ENCODE results near the gene PRELID1.

PRELID1 gene

GRCh38 chr5:177311392-177311722, 7.8 kb downstream of the PRELID1 start:
- 0 out of 2 replicates have a peak, but pooled peaks cover 2% of the 10 kb centered on the region for H3K36me3 ChIP-seq (ENCODE audit: low read length)
- H3K4me2 ChIP-seq (ENCODE audit: low read depth, low read length, poor library complexity, severe bottlenecking), result peak overlapping the region; percentile 88
- peaks cover 34% of the 10 kb centered on the region for H3F3A ChIP-seq (ENCODE audit: insufficient read depth)
- no peaks in the 10 kb centered on the region for H3K9me3 ChIP-seq (ENCODE audit: insufficient read depth, low read length)
- no peaks in the 10 kb centered on the region for H3K9me2 ChIP-seq (replicated peaks; ENCODE audit: insufficient read depth, low read length)
- peak overlapping the region; percentile 88 for H3K27ac ChIP-seq (ENCODE audit: low read depth, low read length)
- TF ChIP-seq CTCF (IDR thresholded peaks at IDR 0.05; ENCODE audit: insufficient read depth, low read length, poor library complexity, severe bottlenecking) (no peak), EZH2phosphoT487 (conservative IDR thresholded peaks at IDR 0.05; ENCODE audit: low read length) (no peak)
- H4K20me1 ChIP-seq (ENCODE audit: low read depth, low read length), result peaks cover 6% of the 10 kb centered on the region; the same call in 1 of the 2 replicates
- peak overlapping the region; percentile 75 for H3K9ac ChIP-seq (ENCODE audit: low read length)
- no peaks in the 10 kb centered on the region for H3K27me3 ChIP-seq (ENCODE audit: low read length)
- no peaks in the 10 kb centered on the region for H3K79me2 ChIP-seq (ENCODE audit: insufficient read depth, low read length)
- no peak overlapping the region for H2AFZ ChIP-seq (ENCODE audit: low read depth, low read length, severe bottlenecking)
- peak overlapping the region; percentile 64 for H3K4me3 ChIP-seq (ENCODE audit: insufficient read depth, low read length, poor library complexity, severe bottlenecking)

GRCh38 chr5:177311723-177312648, 8.4 kb downstream of the PRELID1 start, which contains the start of gene MXD3:
TSS of gene MXD3 (minus strand) at chr5:177311898. CDS start at chr5:177311830, 68 bp downstream.
- H2AFZ ChIP-seq (ENCODE audit: low read depth, low read length, severe bottlenecking), result peak within 1 kb of the TSS; percentile 72

GRCh38 chr5:177312649-177313181, 9.1 kb downstream of the PRELID1 start:
- Histone ChIP-seq H3K79me2 (ENCODE audit: insufficient read depth, low read length) (no peaks in the 10 kb centered on the region), H3F3A (ENCODE audit: insufficient read depth) (peaks cover 26% of the 10 kb centered on the region), H2AFZ (ENCODE audit: low read depth, low read length, severe bottlenecking) (peak overlapping the region; percentile 8), H3K4me2 (ENCODE audit: low read depth, low read length, poor library complexity, severe bottlenecking) (peak overlapping the region; percentile 88), H4K20me1 (ENCODE audit: low read depth, low read length) (peaks cover 6% of the 10 kb centered on the region; the same call in 1 of the 2 replicates), H3K27me3 (ENCODE audit: low read length) (no peaks in the 10 kb centered on the region), H3K4me3 (ENCODE audit: insufficient read depth, low read length, poor library complexity, severe bottlenecking) (peak overlapping the region; percentile 50), H3K9ac (ENCODE audit: low read length) (peak overlapping the region; percentile 75), H3K9me2 (replicated peaks; ENCODE audit: insufficient read depth, low read length) (no peaks in the 10 kb centered on the region), H3K27ac (ENCODE audit: low read depth, low read length) (peak overlapping the region; percentile 88), H3K9me3 (ENCODE audit: insufficient read depth, low read length) (no peaks in the 10 kb centered on the region), H3K36me3 (ENCODE audit: low read length) (no peaks in the 10 kb centered on the region)
- TF ChIP-seq CTCF (IDR thresholded peaks at IDR 0.05; ENCODE audit: insufficient read depth, low read length, poor library complexity, severe bottlenecking) (peak; percentile 18), EZH2phosphoT487 (conservative IDR thresholded peaks at IDR 0.05; ENCODE audit: low read length) (no peak)

More at GRCh38 chr5:177311723-177312648, 8.4 kb downstream of the PRELID1 start, which contains the start of gene MXD3:
- TF ChIP-seq EZH2phosphoT487 (conservative IDR thresholded peaks at IDR 0.05; ENCODE audit: low read length) (no peak), CTCF (IDR thresholded peaks at IDR 0.05; ENCODE audit: insufficient read depth, low read length, poor library complexity, severe bottlenecking) (no peak)
- Histone ChIP-seq H3K4me2 (ENCODE audit: low read depth, low read length, poor library complexity, severe bottlenecking) (peak within 1 kb of the TSS; percentile 88), H3F3A (ENCODE audit: insufficient read depth) (peaks cover 29% of the 10 kb centered on the region), H3K4me3 (ENCODE audit: insufficient read depth, low read length, poor library complexity, severe bottlenecking) (peak within 1 kb of the TSS; percentile 64), H3K9ac (ENCODE audit: low read length) (peak within 1 kb of the TSS; percentile 75), H3K36me3 (ENCODE audit: low read length) (0 out of 2 replicates have a peak, but pooled peaks cover under 1% of the 10 kb centered on the region), H3K9me2 (replicated peaks; ENCODE audit: insufficient read depth, low read length) (no peaks in the 10 kb centered on the region), H3K27me3 (ENCODE audit: low read length) (no peaks in the 10 kb centered on the region), H3K79me2 (ENCODE audit: insufficient read depth, low read length) (no peaks in the 10 kb centered on the region), H3K27ac (ENCODE audit: low read depth, low read length) (peak within 1 kb of the TSS; percentile 88), H3K9me3 (ENCODE audit: insufficient read depth, low read length) (no peaks in the 10 kb centered on the region), H4K20me1 (ENCODE audit: low read depth, low read length) (peaks cover 6% of the 10 kb centered on the region; the same call in 1 of the 2 replicates)
